ENCODE results near the gene HS3ST6. TPM values are rescaled to one million over a fixed set of nuclear protein-coding genes. Genes with fewer than 3 reads are reported as not detected.

HS3ST6 gene
- total and polyA plus RNA-seq, 9 of the 15 experiments (the other 6 are each of a cell fraction or from before 2014, with no cell fraction given) = not detected

- TF ChIP-seq NUFIP1 (IDR thresholded peaks at IDR 0.05; ENCODE audit: partially characterized antibody) = no peak
- TF ChIP-seq ZNF277 (CRISPR knock-in tag; IDR thresholded peaks at IDR 0.05; ENCODE audit: borderline replicate concordance) = no peak
- TF ChIP-seq E2F3 (CRISPR knock-in tag; IDR thresholded peaks at IDR 0.05) = 0 out of 2 replicates have a peak, but pooled peaks have one; percentile 17
- TF ChIP-seq XRCC5 (IDR thresholded peaks at IDR 0.05; ENCODE audit: low read depth, low read length) = peak; percentile 52
- no peak for TF ChIP-seq TAL1 (IDR thresholded peaks at IDR 0.05)
- 0 out of 2 replicates have a peak, but pooled peaks have one; percentile 10 for TF ChIP-seq MEF2A (IDR thresholded peaks at IDR 0.05; ENCODE audit: control insufficient read depth, low read depth, low read length)
- no peak for TF ChIP-seq REST (IDR thresholded peaks at IDR 0.05; ENCODE audit: borderline replicate concordance)
- TF ChIP-seq REST (CRISPR knock-in tag; IDR thresholded peaks at IDR 0.05; ENCODE audit: low read depth) = peak; percentile 47; the same call in 1 of the 2 replicates
- peak; percentile 92 for TF ChIP-seq SP1 (CRISPR knock-in tag; IDR thresholded peaks at IDR 0.05)
- 0 out of 2 replicates have a peak, but pooled peaks have one; percentile 93 for TF ChIP-seq ZNF830 (CRISPR knock-in tag; IDR thresholded peaks at IDR 0.05)
- TF ChIP-seq USF2 (CRISPR knock-in tag; IDR thresholded peaks at IDR 0.05) = no peak
- TF ChIP-seq ZNF134 (CRISPR knock-in tag; conservative IDR thresholded peaks at IDR 0.05) = no peak
- TF ChIP-seq ZKSCAN3 (CRISPR knock-in tag; IDR thresholded peaks at IDR 0.05) = no peak
- TF ChIP-seq SNAPC5 (CRISPR knock-in tag; IDR thresholded peaks at IDR 0.05) = no peak
- TF ChIP-seq HMBOX1 (IDR thresholded peaks at IDR 0.05) = 0 out of 2 replicates have a peak, but pooled peaks have one; percentile 21
- 0 out of 2 replicates have a peak, but pooled peaks have one; percentile 30 for TF ChIP-seq ZKSCAN1 (IDR thresholded peaks at IDR 0.05; ENCODE audit: low read depth, low read length)
- TF ChIP-seq POLR2AphosphoS2 (IDR thresholded peaks at IDR 0.05; ENCODE audit: low read length) = peak; percentile 97
Observed at GRCh38 chr16:1964506-1965395, 46.5 kb upstream of the HS3ST6 start, which contains the start of gene RPS2 (continued).
